ENCODE data around the gene ANO2. TPM values are rescaled to one million over a fixed set of nuclear protein-coding genes. Genes with fewer than 3 reads are reported as not detected.

Gene ANO2
- total RNA-seq, 1 donor from 2014 or later, result 2.6 TPM

GRCh38 chr12:5534426-5535199 lies 410.4 kb downstream of the ANO2 start:
- no peak for TF ChIP-seq CTCF (conservative IDR thresholded peaks at IDR 0.05)

GRCh38 chr12:5533368-5533767 lies 411.7 kb downstream of the ANO2 start:
- DNase-seq (ENCODE audit: extremely low spot score, unreplicated experiment), result no peak
- no peak overlapping the region for H3K4me3 Mint-ChIP-seq
- no peaks in the 10 kb centered on the region for H3K4me1 Mint-ChIP-seq (ENCODE audit: unreplicated experiment)
- no peak for TF ChIP-seq CTCF (conservative IDR thresholded peaks at IDR 0.05)
- H3K36me3 Mint-ChIP-seq, result no peaks in the 10 kb centered on the region
- no peak overlapping the region for H3K27ac Mint-ChIP-seq
- H3K27me3 Mint-ChIP-seq, result peaks cover 20% of the 10 kb centered on the region
- H3K9me3 Mint-ChIP-seq, result peaks cover 2% of the 10 kb centered on the region

More at GRCh38 chr12:5534426-5535199, 410.4 kb downstream of the ANO2 start:
- peaks cover 32% of the 10 kb centered on the region for H3K27me3 Mint-ChIP-seq
- no peaks in the 10 kb centered on the region for H3K36me3 Mint-ChIP-seq
- no peak overlapping the region for H3K27ac Mint-ChIP-seq
- no peak overlapping the region for H3K4me3 Mint-ChIP-seq
- DNase-seq (ENCODE audit: extremely low spot score, unreplicated experiment), result no peak
- H3K9me3 Mint-ChIP-seq, result peaks cover 9% of the 10 kb centered on the region
- H3K4me1 Mint-ChIP-seq (ENCODE audit: unreplicated experiment), result no peaks in the 10 kb centered on the region

GRCh38 chr12:5525783-5526367 lies 419.2 kb downstream of the ANO2 start:
- Mint-ChIP-seq H3K4me3 (no peak overlapping the region), H3K4me1 (ENCODE audit: unreplicated experiment) (peaks cover 4% of the 10 kb centered on the region), H3K27ac (no peak overlapping the region), H3K36me3 (no peaks in the 10 kb centered on the region), H3K9me3 (no peaks in the 10 kb centered on the region), H3K27me3 (peaks cover under 1% of the 10 kb centered on the region)
- no peak for DNase-seq (ENCODE audit: extremely low spot score, unreplicated experiment)
- no peak for TF ChIP-seq CTCF (conservative IDR thresholded peaks at IDR 0.05)

GRCh38 chr12:5524769-5525436 lies 420.2 kb downstream of the ANO2 start:
- peaks cover 4% of the 10 kb centered on the region for H3K27me3 Mint-ChIP-seq
- no peak for DNase-seq (ENCODE audit: extremely low spot score, unreplicated experiment)
- TF ChIP-seq CTCF (conservative IDR thresholded peaks at IDR 0.05), result no peak
- H3K27ac Mint-ChIP-seq, result no peak overlapping the region
- H3K36me3 Mint-ChIP-seq, result no peaks in the 10 kb centered on the region
- H3K4me3 Mint-ChIP-seq, result no peak overlapping the region
- H3K4me1 Mint-ChIP-seq (ENCODE audit: unreplicated experiment), result peaks cover 4% of the 10 kb centered on the region
- no peaks in the 10 kb centered on the region for H3K9me3 Mint-ChIP-seq

GRCh38 chr12:5524116-5524768 lies 420.8 kb downstream of the ANO2 start:
- H3K27ac Mint-ChIP-seq, result no peak overlapping the region
- no peaks in the 10 kb centered on the region for H3K36me3 Mint-ChIP-seq
- DNase-seq (ENCODE audit: extremely low spot score, unreplicated experiment), result no peak
- H3K27me3 Mint-ChIP-seq, result peaks cover 7% of the 10 kb centered on the region
- no peaks in the 10 kb centered on the region for H3K9me3 Mint-ChIP-seq
- no peak for TF ChIP-seq CTCF (conservative IDR thresholded peaks at IDR 0.05)
- H3K4me1 Mint-ChIP-seq (ENCODE audit: unreplicated experiment), result peaks cover 4% of the 10 kb centered on the region
- no peak overlapping the region for H3K4me3 Mint-ChIP-seq

Measured in type B pancreatic cell (in vitro differentiated cells).